HG03280 (cell line): ENCODE data around the gene JPT2.

Source experiments
- ATAC-seq: cut with Tn5 transposase; IDR thresholded peaks from one replicate; pipeline ENCODE4 v1.9.1; 2021; ENCODE audit warnings: mild to moderate bottlenecking, moderate library complexity; ENCODE audit not compliant: unreplicated experiment

The JPT2 gene

GRCh38 chr16:1677942-1678499 is at the start of gene JPT2:
Gene JPT2, plus strand, starts transcription at chr16:1678279. Its CDS starts 34 bp downstream, at chr16:1678313.
- ATAC-seq, result peak; percentile 96

- no peak for ATAC-seq
These were observed 47.4 kb upstream of the JPT2 start for GRCh38 chr16:1630450-1631213.

GRCh38 chr16:1631230-1631629 is 46.8 kb upstream of the JPT2 start:
- no peak for ATAC-seq

GRCh38 chr16:1631931-1632637 is 46.0 kb upstream of the JPT2 start:
- no peak for ATAC-seq

GRCh38 chr16:1632638-1632970 is 45.5 kb upstream of the JPT2 start:
- no peak for ATAC-seq

- ATAC-seq, result no peak
These were observed 44.8 kb upstream of the JPT2 start for GRCh38 chr16:1633310-1633709.

- ATAC-seq, result no peak
These were observed 43.5 kb upstream of the JPT2 start for GRCh38 chr16:1634541-1634940.

GRCh38 chr16:1635070-1635469 is 43.0 kb upstream of the JPT2 start:
- no peak for ATAC-seq

GRCh38 chr16:1637526-1637925 is 40.6 kb upstream of the JPT2 start:
- ATAC-seq, result no peak

GRCh38 chr16:1638757-1639156 is 39.3 kb upstream of the JPT2 start:
- ATAC-seq, result no peak

GRCh38 chr16:1639282-1639681 is 38.8 kb upstream of the JPT2 start:
- ATAC-seq, result no peak

- ATAC-seq, result no peak
These were observed 38.2 kb upstream of the JPT2 start for GRCh38 chr16:1639860-1640259.

- ATAC-seq, result no peak
These were observed 37.7 kb upstream of the JPT2 start for GRCh38 chr16:1640261-1640941.

GRCh38 chr16:1641261-1641660 is 36.8 kb upstream of the JPT2 start:
- no peak for ATAC-seq

- no peak for ATAC-seq
These were observed 35.9 kb upstream of the JPT2 start for GRCh38 chr16:1642148-1642547.

- no peak for ATAC-seq
These were observed 35.3 kb upstream of the JPT2 start for GRCh38 chr16:1642753-1643152.

- ATAC-seq, result no peak
These were observed 34.6 kb upstream of the JPT2 start for GRCh38 chr16:1643521-1643920.

- ATAC-seq, result no peak
These were observed 32.1 kb upstream of the JPT2 start for GRCh38 chr16:1645914-1646525.

- ATAC-seq, result no peak
These were observed 30.2 kb upstream of the JPT2 start for GRCh38 chr16:1647856-1648255.

GRCh38 chr16:1650131-1650530 is 27.9 kb upstream of the JPT2 start:
- no peak for ATAC-seq
